ENCODE results near the gene CLASRP.
"Not testable (repeated sequence)": the region's sequence is repeated elsewhere in the genome, so short reads cannot be mapped to it uniquely, and the experiment has no call there.

The CLASRP gene

GRCh38 chr19:45104658-45105349 is 66.0 kb downstream of the CLASRP start:
- no peak for DNase-seq

GRCh38 chr19:45106363-45106762 is 67.5 kb downstream of the CLASRP start:
- not testable (repeated sequence) for DNase-seq

- DNase-seq: no peak
These were observed 68.8 kb downstream of the CLASRP start for GRCh38 chr19:45107621-45108150.

GRCh38 chr19:45110851-45111266 is 72.0 kb downstream of the CLASRP start:
- DNase-seq: no peak

GRCh38 chr19:45112111-45112827 is 73.4 kb downstream of the CLASRP start:
- no peak for DNase-seq

GRCh38 chr19:45113628-45114027 is 74.8 kb downstream of the CLASRP start:
- no peak for DNase-seq

GRCh38 chr19:45114116-45114515 is 75.3 kb downstream of the CLASRP start:
- no peak for DNase-seq

GRCh38 chr19:45115809-45116615 is 77.2 kb downstream of the CLASRP start:
- DNase-seq: no peak

- DNase-seq: no peak
These were observed 78.3 kb downstream of the CLASRP start for GRCh38 chr19:45117167-45117594.

- DNase-seq: no peak
These were observed 78.8 kb downstream of the CLASRP start for GRCh38 chr19:45117671-45118070.

- DNase-seq: no peak
These were observed 79.3 kb downstream of the CLASRP start for GRCh38 chr19:45118106-45118505.

GRCh38 chr19:45118591-45119355 is 79.9 kb downstream of the CLASRP start:
- DNase-seq: not testable (repeated sequence)

GRCh38 chr19:45119582-45119981 is 80.7 kb downstream of the CLASRP start:
- no peak for DNase-seq
